BLaER1 (cell line): ENCODE results near the gene COX4I1.
A peak's percentile ranks its signal among the peaks of the same experiment; 100 is the strongest.

Source experiments
- H3K27ac ChIP-seq: shearing (Covaris generic); formaldehyde crosslinking; 2 replicates; pipeline ENCODE4 v1.8.1; 2022
- H3K27me3 ChIP-seq: shearing (Covaris generic); formaldehyde crosslinking; 2 replicates; pipeline ENCODE4 v1.8.1; 2022
- H3K36me3 ChIP-seq: shearing (Covaris generic); formaldehyde crosslinking; 2 replicates; pipeline ENCODE4 v1.8.1; 2022
- H3K4me1 ChIP-seq: shearing (Covaris generic); formaldehyde crosslinking; 2 replicates; pipeline ENCODE4 v1.8.1; 2022
- H3K4me2 ChIP-seq: shearing (Covaris generic); formaldehyde crosslinking; 2 replicates; pipeline ENCODE4 v1.8.1; 2022
- H3K4me3 ChIP-seq: shearing (Covaris generic); formaldehyde crosslinking; 2 replicates; pipeline ENCODE4 v1.8.1; 2022
- H3K9ac ChIP-seq: shearing (Covaris generic); formaldehyde crosslinking; 2 replicates; pipeline ENCODE4 v1.8.1; 2022
- H3K9me3 ChIP-seq: shearing (Covaris generic); formaldehyde crosslinking; 2 replicates; pipeline ENCODE4 v1.8.1; 2022
- H4K20me1 ChIP-seq: shearing (Covaris generic); formaldehyde crosslinking; 2 replicates; pipeline ENCODE4 v1.8.1; 2022
- Cebpa-rat ChIP-seq: shearing (Covaris generic); IDR thresholded peaks from 2 replicates; pipeline ENCODE4 v1.8.1; 2022

The COX4I1 gene

GRCh38 chr16:85843471-85844168, 44.1 kb downstream of the COX4I1 start:
- Histone ChIP-seq H4K20me1 (no peaks in the 10 kb centered on the region), H3K4me1 (peaks cover 84% of the 10 kb centered on the region), H3K27ac (no peak overlapping the region), H3K27me3 (no peaks in the 10 kb centered on the region), H3K9me3 (peaks cover 5% of the 10 kb centered on the region; the same call in 1 of the 2 replicates), H3K36me3 (no peaks in the 10 kb centered on the region), H3K9ac (no peak overlapping the region), H3K4me2 (no peak overlapping the region), H3K4me3 (no peak overlapping the region)
- TF ChIP-seq Cebpa-rat: no peak

GRCh38 chr16:85844169-85844481, 44.6 kb downstream of the COX4I1 start:
- no peaks in the 10 kb centered on the region for H4K20me1 ChIP-seq
- H3K27me3 ChIP-seq: no peaks in the 10 kb centered on the region
- H3K9ac ChIP-seq: no peak overlapping the region
- H3K4me1 ChIP-seq: peaks cover 82% of the 10 kb centered on the region
- no peak overlapping the region for H3K27ac ChIP-seq
- 0 out of 2 replicates have a peak overlapping the region, but pooled peaks have one; percentile 40 for H3K4me2 ChIP-seq
- peaks cover 5% of the 10 kb centered on the region; the same call in 1 of the 2 replicates for H3K9me3 ChIP-seq
- no peaks in the 10 kb centered on the region for H3K36me3 ChIP-seq
- no peak overlapping the region for H3K4me3 ChIP-seq
- no peak for TF ChIP-seq Cebpa-rat

- Histone ChIP-seq H3K27me3 (no peaks in the 10 kb centered on the region), H3K4me2 (peak overlapping the region; percentile 40), H3K9ac (no peak overlapping the region)
Measured at GRCh38 chr16:85844786-85845185, 45.3 kb downstream of the COX4I1 start.

GRCh38 chr16:85845266-85845665, 45.8 kb downstream of the COX4I1 start:
- Histone ChIP-seq H3K27me3 (no peaks in the 10 kb centered on the region), H3K9ac (no peak overlapping the region), H3K4me3 (no peak overlapping the region), H4K20me1 (no peaks in the 10 kb centered on the region), H3K4me2 (peak overlapping the region; percentile 40), H3K27ac (no peak overlapping the region), H3K4me1 (peaks cover 81% of the 10 kb centered on the region), H3K36me3 (no peaks in the 10 kb centered on the region), H3K9me3 (peaks cover 5% of the 10 kb centered on the region; the same call in 1 of the 2 replicates)
- no peak for TF ChIP-seq Cebpa-rat

More at GRCh38 chr16:85844786-85845185, 45.3 kb downstream of the COX4I1 start:
- Histone ChIP-seq H3K9me3 (peaks cover 5% of the 10 kb centered on the region; the same call in 1 of the 2 replicates), H3K4me3 (no peak overlapping the region), H3K27ac (no peak overlapping the region), H3K36me3 (no peaks in the 10 kb centered on the region), H3K4me1 (peaks cover 82% of the 10 kb centered on the region), H4K20me1 (no peaks in the 10 kb centered on the region)
- TF ChIP-seq Cebpa-rat: no peak

- no peaks in the 10 kb centered on the region for H3K27me3 ChIP-seq
- peak overlapping the region; percentile 85 for H3K4me2 ChIP-seq
- peaks cover 5% of the 10 kb centered on the region; the same call in 1 of the 2 replicates for H3K9me3 ChIP-seq
- H3K36me3 ChIP-seq: no peaks in the 10 kb centered on the region
- TF ChIP-seq Cebpa-rat: no peak
- H3K4me1 ChIP-seq: peaks cover 81% of the 10 kb centered on the region
- H3K9ac ChIP-seq: no peak overlapping the region; the same call in 1 of the 2 replicates
- no peak overlapping the region for H3K4me3 ChIP-seq
- H4K20me1 ChIP-seq: no peaks in the 10 kb centered on the region
- peak overlapping the region; percentile 53 for H3K27ac ChIP-seq
Measured at GRCh38 chr16:85846461-85846860, 47.0 kb downstream of the COX4I1 start.

- TF ChIP-seq Cebpa-rat: no peak
- Histone ChIP-seq H3K27ac (peak overlapping the region; percentile 53; the same call in 1 of the 2 replicates), H3K9me3 (peaks cover 5% of the 10 kb centered on the region; the same call in 1 of the 2 replicates), H3K27me3 (no peaks in the 10 kb centered on the region), H4K20me1 (no peaks in the 10 kb centered on the region), H3K4me3 (no peak overlapping the region), H3K36me3 (no peaks in the 10 kb centered on the region), H3K4me1 (peaks cover 82% of the 10 kb centered on the region), H3K9ac (no peak overlapping the region), H3K4me2 (peak overlapping the region; percentile 85)
Measured at GRCh38 chr16:85847036-85847435, 47.5 kb downstream of the COX4I1 start.

- peak overlapping the region; percentile 11; the same call in 1 of the 2 replicates for H3K27ac ChIP-seq
Measured at GRCh38 chr16:85847681-85848601, 48.4 kb downstream of the COX4I1 start.

GRCh38 chr16:85848986-85849385, 49.5 kb downstream of the COX4I1 start:
- Histone ChIP-seq H3K9me3 (no peaks in the 10 kb centered on the region), H3K4me2 (no peak overlapping the region), H3K27me3 (no peaks in the 10 kb centered on the region), H4K20me1 (no peaks in the 10 kb centered on the region), H3K27ac (no peak overlapping the region), H3K36me3 (no peaks in the 10 kb centered on the region), H3K4me3 (no peak overlapping the region), H3K9ac (no peak overlapping the region), H3K4me1 (peaks cover 84% of the 10 kb centered on the region)
- TF ChIP-seq Cebpa-rat: no peak

More at GRCh38 chr16:85847681-85848601, 48.4 kb downstream of the COX4I1 start:
- Histone ChIP-seq H3K36me3 (no peaks in the 10 kb centered on the region), H4K20me1 (no peaks in the 10 kb centered on the region), H3K9me3 (peaks cover 2% of the 10 kb centered on the region; the same call in 1 of the 2 replicates), H3K4me2 (peak overlapping the region; percentile 85), H3K4me1 (peaks cover 75% of the 10 kb centered on the region), H3K4me3 (no peak overlapping the region), H3K27me3 (no peaks in the 10 kb centered on the region), H3K9ac (no peak overlapping the region)
- TF ChIP-seq Cebpa-rat: no peak

- H3K9me3 ChIP-seq: no peaks in the 10 kb centered on the region
- H3K36me3 ChIP-seq: no peaks in the 10 kb centered on the region
- H4K20me1 ChIP-seq: no peaks in the 10 kb centered on the region
- no peak overlapping the region for H3K9ac ChIP-seq
- no peak overlapping the region for H3K4me2 ChIP-seq
- TF ChIP-seq Cebpa-rat: no peak
- no peak overlapping the region for H3K4me3 ChIP-seq
- peaks cover 86% of the 10 kb centered on the region for H3K4me1 ChIP-seq
- H3K27me3 ChIP-seq: no peaks in the 10 kb centered on the region
- H3K27ac ChIP-seq: no peak overlapping the region
Measured at GRCh38 chr16:85849388-85849787, 49.9 kb downstream of the COX4I1 start.
